SU-DHL-6 (cell line): ENCODE measurements around the gene WNT3A.

Experiments
- CTCF ChIP-seq: fragments of 200-600 bp; sonication (generic); IDR thresholded peaks from one replicate; pipeline ENCODE4 v1.5.1; 2017; ENCODE audit warnings: antibody characterized with exemption, mild to moderate bottlenecking, low read length, moderate library complexity; ENCODE audit not compliant: insufficient read depth, poor library complexity, severe bottlenecking
- EZH2phosphoT487 ChIP-seq: fragments of 200-600 bp; sonication (generic), shearing (Covaris generic); conservative IDR thresholded peaks from 2 replicates; pipeline ENCODE4 v1.6.1; 2018; ENCODE audit warnings: mild to moderate bottlenecking, antibody characterized with exemption, low read length, moderate library complexity, mixed read lengths

GRCh38 chr1:228044961-228045360 lies 38.2 kb downstream of the WNT3A start:
- TF ChIP-seq CTCF = no peak
- TF ChIP-seq EZH2phosphoT487 = no peak
